GM18502 (cell line): ENCODE measurements around the gene ITGB7.

Experiments
- ATAC-seq: cut with Tn5 transposase; IDR thresholded peaks from one replicate; pipeline ENCODE4 v1.9.1; 2021; ENCODE audit warnings: mild to moderate bottlenecking; ENCODE audit not compliant: unreplicated experiment, poor library complexity

ITGB7 gene

GRCh38 chr12:53198486-53199110 lies 8.5 kb downstream of the ITGB7 start:
- no peak for ATAC-seq

- ATAC-seq: no peak
These were observed 9.9 kb downstream of the ITGB7 start for GRCh38 chr12:53197011-53197640.

GRCh38 chr12:53196486-53196885 lies 10.6 kb downstream of the ITGB7 start:
- ATAC-seq: no peak

- ATAC-seq: no peak
These were observed 11.3 kb downstream of the ITGB7 start for GRCh38 chr12:53195516-53196420.

GRCh38 chr12:53194973-53195372 lies 12.1 kb downstream of the ITGB7 start:
- ATAC-seq: no peak

- no peak for ATAC-seq
These were observed 12.9 kb downstream of the ITGB7 start for GRCh38 chr12:53193985-53194716.

- no peak for ATAC-seq
These were observed 14.0 kb downstream of the ITGB7 start for GRCh38 chr12:53193040-53193439.

- no peak for ATAC-seq
These were observed 14.5 kb downstream of the ITGB7 start for GRCh38 chr12:53192531-53193021.

GRCh38 chr12:53191885-53192530 lies 15.0 kb downstream of the ITGB7 start:
- no peak for ATAC-seq

- no peak for ATAC-seq
These were observed 15.8 kb downstream of the ITGB7 start for GRCh38 chr12:53191096-53191884.

GRCh38 chr12:53190108-53190729 lies 16.8 kb downstream of the ITGB7 start:
- peak; percentile 58 for ATAC-seq

- ATAC-seq: no peak
These were observed 19.7 kb downstream of the ITGB7 start for GRCh38 chr12:53187145-53187899.

GRCh38 chr12:53186745-53187144 lies 20.3 kb downstream of the ITGB7 start:
- ATAC-seq: no peak

GRCh38 chr12:53185582-53186153 lies 21.4 kb downstream of the ITGB7 start:
- ATAC-seq: no peak

GRCh38 chr12:53184828-53185227 lies 22.2 kb downstream of the ITGB7 start:
- no peak for ATAC-seq

GRCh38 chr12:53182903-53183302 lies 24.1 kb downstream of the ITGB7 start:
- ATAC-seq: no peak

GRCh38 chr12:53181935-53182334 lies 25.1 kb downstream of the ITGB7 start:
- ATAC-seq: no peak
